PFSK-1 (cell line): Measurements from ENCODE around the gene ACADVL.

Experiments
- FOXP2 ChIP-seq: optimal IDR thresholded peaks from 2 replicates; pipeline ENCODE3; 2011; ENCODE audit warnings: borderline replicate concordance, control low read depth, inconsistent platforms; ENCODE audit not compliant: insufficient read depth; ENCODE audit errors: extremely low read length, extremely low read depth
- POLR2AphosphoS5 ChIP-seq: IDR thresholded peaks from 2 replicates; pipeline ENCODE4 v1.6.1; 2012; ENCODE audit warnings: low read depth, mild to moderate bottlenecking, control low read depth, low read length, moderate library complexity
- SIN3A ChIP-seq: IDR thresholded peaks from 2 replicates; pipeline ENCODE4 v1.6.1; 2012; ENCODE audit warnings: mild to moderate bottlenecking, low read length, moderate library complexity, borderline replicate concordance; ENCODE audit not compliant: insufficient read depth
- TAF1 ChIP-seq: IDR thresholded peaks from 2 replicates; pipeline ENCODE4 v1.6.1; 2012; ENCODE audit warnings: low read length, control low read depth, borderline replicate concordance; ENCODE audit not compliant: insufficient read depth
- TF ChIP-seq, protein P1 (sequence below), 2 experiments: IDR thresholded peaks; 2 replicates each; pipeline versions ENCODE4 v1.6.1 to v1.8.0; 2011 to 2012; ENCODE audit warnings: low read depth in 2 of 2, low read length in 2 of 2, control low read depth in 1 of 2, inconsistent platforms in 1 of 2, mild to moderate bottlenecking in 1 of 2, moderate library complexity in 1 of 2; ENCODE audit not compliant: insufficient read depth in 1 of 2

Gene ACADVL

DNA sequence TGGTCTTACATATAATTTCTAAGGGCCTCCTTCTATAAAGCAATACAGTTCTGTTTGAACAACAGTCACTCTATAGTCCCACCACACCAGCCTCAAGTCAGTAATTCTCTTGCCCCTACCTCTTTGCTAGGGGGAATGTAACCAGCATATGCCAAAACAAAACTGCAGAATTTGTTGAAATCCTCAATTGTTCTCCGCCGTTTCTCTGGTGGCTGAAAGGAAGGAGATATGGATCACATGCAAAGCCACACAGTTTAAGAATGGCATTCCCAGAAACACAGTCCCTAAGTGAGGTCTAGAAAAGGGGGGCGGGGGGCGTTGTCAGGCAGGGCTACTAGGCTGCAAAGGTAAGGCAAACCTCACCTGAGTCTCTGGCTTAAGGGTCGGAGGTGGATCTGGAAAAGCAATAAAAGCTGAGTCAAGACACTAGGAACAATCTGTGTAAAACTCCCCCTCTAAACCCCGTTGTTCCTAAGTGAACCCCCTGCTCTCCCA, 17.6 kb downstream of the ACADVL start:
- TF ChIP-seq FOXP2 (no peak), SIN3A (no peak), TAF1 (no peak), POLR2AphosphoS5 (no peak)
- TF ChIP-seq, protein P1, sequence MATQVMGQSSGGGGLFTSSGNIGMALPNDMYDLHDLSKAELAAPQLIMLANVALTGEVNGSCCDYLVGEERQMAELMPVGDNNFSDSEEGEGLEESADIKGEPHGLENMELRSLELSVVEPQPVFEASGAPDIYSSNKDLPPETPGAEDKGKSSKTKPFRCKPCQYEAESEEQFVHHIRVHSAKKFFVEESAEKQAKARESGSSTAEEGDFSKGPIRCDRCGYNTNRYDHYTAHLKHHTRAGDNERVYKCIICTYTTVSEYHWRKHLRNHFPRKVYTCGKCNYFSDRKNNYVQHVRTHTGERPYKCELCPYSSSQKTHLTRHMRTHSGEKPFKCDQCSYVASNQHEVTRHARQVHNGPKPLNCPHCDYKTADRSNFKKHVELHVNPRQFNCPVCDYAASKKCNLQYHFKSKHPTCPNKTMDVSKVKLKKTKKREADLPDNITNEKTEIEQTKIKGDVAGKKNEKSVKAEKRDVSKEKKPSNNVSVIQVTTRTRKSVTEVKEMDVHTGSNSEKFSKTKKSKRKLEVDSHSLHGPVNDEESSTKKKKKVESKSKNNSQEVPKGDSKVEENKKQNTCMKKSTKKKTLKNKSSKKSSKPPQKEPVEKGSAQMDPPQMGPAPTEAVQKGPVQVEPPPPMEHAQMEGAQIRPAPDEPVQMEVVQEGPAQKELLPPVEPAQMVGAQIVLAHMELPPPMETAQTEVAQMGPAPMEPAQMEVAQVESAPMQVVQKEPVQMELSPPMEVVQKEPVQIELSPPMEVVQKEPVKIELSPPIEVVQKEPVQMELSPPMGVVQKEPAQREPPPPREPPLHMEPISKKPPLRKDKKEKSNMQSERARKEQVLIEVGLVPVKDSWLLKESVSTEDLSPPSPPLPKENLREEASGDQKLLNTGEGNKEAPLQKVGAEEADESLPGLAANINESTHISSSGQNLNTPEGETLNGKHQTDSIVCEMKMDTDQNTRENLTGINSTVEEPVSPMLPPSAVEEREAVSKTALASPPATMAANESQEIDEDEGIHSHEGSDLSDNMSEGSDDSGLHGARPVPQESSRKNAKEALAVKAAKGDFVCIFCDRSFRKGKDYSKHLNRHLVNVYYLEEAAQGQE (IDR thresholded peaks at IDR 0.05; ENCODE audit: insufficient read depth in 1 of 2, low read depth in 2 of 2, low read length in 2 of 2): no peak

DNA sequence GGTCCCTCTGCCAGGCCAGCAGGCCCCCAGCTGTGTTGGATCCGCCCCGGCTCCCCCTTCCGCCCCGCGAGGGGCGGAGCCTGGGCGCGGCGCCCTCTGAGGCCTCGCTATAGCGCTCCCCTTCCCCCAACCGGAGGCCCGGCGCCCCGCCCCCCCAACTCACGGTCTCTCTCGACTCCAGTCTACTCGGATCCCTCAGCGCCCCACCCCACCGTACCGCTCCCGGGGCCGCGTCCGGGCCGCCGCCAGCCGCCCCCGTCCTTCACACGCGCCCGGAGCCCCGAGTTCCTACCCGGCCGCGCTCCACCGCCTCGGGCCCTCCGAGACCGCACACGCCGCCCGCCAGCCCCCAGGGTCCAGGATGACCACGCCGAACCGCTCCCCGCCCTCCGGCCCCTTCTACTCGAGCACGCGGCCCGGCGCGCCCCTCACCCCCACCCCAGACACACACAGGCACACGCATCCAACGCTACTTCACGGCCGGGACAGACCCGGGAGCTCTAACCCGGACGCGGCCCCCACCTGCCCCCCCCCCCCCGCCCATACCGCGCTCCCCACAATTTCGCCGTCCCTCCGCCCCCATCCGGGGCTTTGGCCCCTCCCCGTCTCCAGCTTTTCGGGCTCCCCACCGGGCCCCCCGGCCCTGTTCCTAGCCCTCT, 18.2 kb downstream of the ACADVL start:
- TF ChIP-seq TAF1: peak; percentile 20; the same call in 1 of the 2 replicates
- TF ChIP-seq, protein P1 (IDR thresholded peaks at IDR 0.05; ENCODE audit: insufficient read depth in 1 of 2, low read depth in 2 of 2, low read length in 2 of 2): no peak
- TF ChIP-seq POLR2AphosphoS5: peak; percentile 66
- peak; percentile 46; the same call in 1 of the 2 replicates for TF ChIP-seq SIN3A

DNA sequence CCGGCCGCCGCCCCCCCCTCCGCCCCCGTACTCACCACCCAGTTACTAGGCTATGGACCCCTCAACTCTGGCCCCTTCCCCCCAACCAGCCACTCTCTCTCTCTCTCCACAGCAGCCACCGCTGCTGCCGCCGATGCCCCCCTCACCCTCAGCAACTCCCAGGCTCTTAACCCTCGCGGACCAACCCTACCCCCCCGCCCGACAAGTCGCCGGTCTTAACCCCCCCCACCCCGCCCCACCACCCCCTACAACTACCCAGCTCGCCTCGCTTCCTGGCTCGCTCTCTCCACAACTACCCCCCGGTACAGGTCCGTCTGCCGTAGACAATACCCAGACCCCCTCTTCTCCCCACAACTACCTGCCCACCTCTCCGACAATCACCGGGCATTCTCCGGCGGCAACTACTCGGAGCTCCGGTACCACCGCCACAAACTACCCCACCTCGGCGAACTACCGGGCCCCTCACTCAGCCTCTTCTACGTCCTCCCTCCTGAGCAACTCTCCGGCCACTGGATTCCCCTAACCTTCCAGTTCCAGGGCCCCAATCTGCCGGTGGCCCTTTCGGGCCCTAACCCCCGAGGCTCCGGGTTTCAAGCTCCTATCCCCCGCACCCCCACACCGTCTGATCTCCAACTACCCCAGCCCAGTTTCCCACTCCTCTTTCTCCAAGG, 18.8 kb downstream of the ACADVL start:
- no peak for TF ChIP-seq POLR2AphosphoS5
- TF ChIP-seq, protein P1 (IDR thresholded peaks at IDR 0.05; ENCODE audit: insufficient read depth in 1 of 2, low read depth in 2 of 2, low read length in 2 of 2): no peak
- TF ChIP-seq SIN3A: no peak
- TF ChIP-seq FOXP2: no peak
- no peak for TF ChIP-seq TAF1

DNA sequence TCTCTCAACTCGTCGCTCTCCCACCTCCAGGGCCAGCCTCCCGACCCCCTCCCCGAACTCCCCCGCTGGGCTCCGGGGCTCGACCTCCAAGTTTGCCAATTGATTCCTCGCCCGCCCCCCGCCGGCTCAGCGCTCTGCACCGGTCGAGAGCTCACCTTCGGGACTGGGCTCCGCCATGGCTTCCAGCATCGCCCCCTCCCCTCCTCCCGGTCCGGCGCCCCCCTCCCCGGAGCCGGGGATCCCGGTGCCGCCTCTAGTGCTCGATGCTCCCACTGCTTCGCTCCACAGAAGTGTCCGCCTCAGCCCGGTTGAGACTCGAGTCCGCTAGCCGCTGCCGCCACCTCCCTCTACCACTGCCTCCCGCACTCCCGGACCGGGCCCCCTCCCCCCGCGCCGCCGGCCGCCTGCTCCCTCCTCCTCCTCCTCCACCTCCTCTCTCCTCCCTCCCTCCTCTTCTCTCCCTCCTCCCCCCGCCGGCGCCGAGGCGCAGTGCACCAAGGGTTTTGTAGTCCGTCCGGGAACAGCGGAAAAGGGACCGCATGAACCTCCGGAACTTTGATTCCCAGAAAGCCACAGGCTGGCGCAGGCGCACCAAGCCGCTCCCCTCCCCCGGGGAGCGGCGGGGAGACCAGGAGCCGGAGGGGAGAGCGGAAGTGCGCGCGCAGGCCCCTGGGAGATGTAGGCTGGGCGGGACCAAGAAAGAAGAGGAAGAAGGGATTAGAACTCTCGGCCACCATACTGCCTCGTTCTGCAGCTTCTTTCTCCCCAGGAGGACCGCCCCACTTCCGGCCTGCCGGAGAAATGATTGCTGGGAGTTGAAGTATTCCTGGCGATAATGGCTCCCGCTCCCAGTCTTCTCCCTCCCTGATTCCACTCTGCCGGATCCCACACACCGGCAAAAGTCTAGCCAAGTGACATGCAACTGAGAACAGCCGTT, 19.6 kb downstream of the ACADVL start, which contains the start of gene PHF23:
TSS of gene PHF23 (minus strand) at position 367 of the 937 bp plus-strand sequence. CDS start at position 189, 178 bp downstream.
- TF ChIP-seq, protein P1 (IDR thresholded peaks at IDR 0.05; ENCODE audit: insufficient read depth in 1 of 2, low read depth in 2 of 2, low read length in 2 of 2): no peak
- peak; percentile 81; the same call in 1 of the 2 replicates for TF ChIP-seq TAF1
- peak; percentile 81; the same call in 1 of the 2 replicates for TF ChIP-seq SIN3A
- TF ChIP-seq POLR2AphosphoS5: peak; percentile 80
- peak; percentile 57 for TF ChIP-seq FOXP2
